Measurements from ENCODE around the gene ALAD. TPM values are rescaled to one million over a fixed set of nuclear protein-coding genes. Genes with fewer than 3 reads are reported as not detected.

The ALAD gene
- polyA plus RNA-seq, 1 donor (not counting 4 experiments of a cell fraction or from before 2014, with no cell fraction given): 9.3 TPM

DNA sequence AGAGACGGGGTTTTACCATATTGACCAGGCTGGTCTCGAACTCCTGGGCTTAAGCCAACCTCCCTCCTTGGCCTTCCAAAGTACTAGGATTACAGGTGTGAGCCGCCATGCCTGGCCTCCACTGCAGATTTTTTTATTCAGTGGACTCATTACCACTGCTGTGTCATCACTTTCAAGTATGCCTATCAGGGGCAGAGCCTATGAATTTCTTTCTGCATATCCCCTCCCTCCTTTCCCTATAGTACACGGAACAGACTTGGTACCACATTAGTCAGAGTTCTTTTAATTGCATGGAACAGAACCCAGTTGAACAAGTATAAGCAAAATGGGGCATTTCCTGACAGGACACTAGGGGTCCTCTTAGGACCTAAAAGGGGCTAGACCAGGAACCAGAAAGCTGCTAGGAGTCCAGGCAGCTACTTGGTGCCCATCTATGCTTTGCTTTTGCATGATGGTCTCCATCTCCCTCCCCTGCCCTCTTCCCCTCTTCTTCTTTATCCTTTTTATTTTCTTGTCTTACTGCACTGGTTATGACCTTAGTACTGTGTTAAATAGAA, 46.0 kb downstream of the ALAD start:
- no peak for FAIRE-seq
- no peak overlapping the region for H3K4me3 ChIP-seq (ENCODE audit: control insufficient read depth in 2 of 3, extremely low read depth in 1 of 3, insufficient read depth in 2 of 3, low read depth in 1 of 3, low read length in 3 of 3)
- dilution Hi-C loops (cut with MboI; ENCODE audit: extremely low pct_ligation_motif_present, low sequenced_read_pairs): no loop called here
- no peak overlapping the region for H2AFZ ChIP-seq (ENCODE audit: control insufficient read depth, low read length)
- H3K4me2 ChIP-seq (ENCODE audit: control insufficient read depth, extremely low read depth, insufficient read depth, low read depth, low read length): no peak overlapping the region
- H3K9ac ChIP-seq (ENCODE audit: control insufficient read depth, extremely low read depth, insufficient read depth, low read length): no peak overlapping the region
- no peaks in the 10 kb centered on the region for H3K79me2 ChIP-seq (ENCODE audit: control insufficient read depth, insufficient read depth, low read length)
- peaks cover 7% of the 10 kb centered on the region for H3K4me1 ChIP-seq (ENCODE audit: control insufficient read depth, extremely low read depth, insufficient read depth, low read length)
- H3K9me1 ChIP-seq (ENCODE audit: control insufficient read depth, extremely low read depth, insufficient read depth, low read length): no peaks in the 10 kb centered on the region
- peaks cover 14% of the 10 kb centered on the region for H3K27me3 ChIP-seq (ENCODE audit: control insufficient read depth, extremely low read depth, insufficient read depth, low read length)
- TF ChIP-seq, protein P1, sequence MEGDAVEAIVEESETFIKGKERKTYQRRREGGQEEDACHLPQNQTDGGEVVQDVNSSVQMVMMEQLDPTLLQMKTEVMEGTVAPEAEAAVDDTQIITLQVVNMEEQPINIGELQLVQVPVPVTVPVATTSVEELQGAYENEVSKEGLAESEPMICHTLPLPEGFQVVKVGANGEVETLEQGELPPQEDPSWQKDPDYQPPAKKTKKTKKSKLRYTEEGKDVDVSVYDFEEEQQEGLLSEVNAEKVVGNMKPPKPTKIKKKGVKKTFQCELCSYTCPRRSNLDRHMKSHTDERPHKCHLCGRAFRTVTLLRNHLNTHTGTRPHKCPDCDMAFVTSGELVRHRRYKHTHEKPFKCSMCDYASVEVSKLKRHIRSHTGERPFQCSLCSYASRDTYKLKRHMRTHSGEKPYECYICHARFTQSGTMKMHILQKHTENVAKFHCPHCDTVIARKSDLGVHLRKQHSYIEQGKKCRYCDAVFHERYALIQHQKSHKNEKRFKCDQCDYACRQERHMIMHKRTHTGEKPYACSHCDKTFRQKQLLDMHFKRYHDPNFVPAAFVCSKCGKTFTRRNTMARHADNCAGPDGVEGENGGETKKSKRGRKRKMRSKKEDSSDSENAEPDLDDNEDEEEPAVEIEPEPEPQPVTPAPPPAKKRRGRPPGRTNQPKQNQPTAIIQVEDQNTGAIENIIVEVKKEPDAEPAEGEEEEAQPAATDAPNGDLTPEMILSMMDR (optimal IDR thresholded peaks at IDR 0.05 in 1 of 3, IDR thresholded peaks at IDR 0.05 in 1 of 3, conservative IDR thresholded peaks at IDR 0.05 in 1 of 3; ENCODE audit: extremely low read depth in 1 of 3, insufficient read depth in 2 of 3, low read length in 3 of 3): peak in 1 of 3 experiments; percentile 7
- TF ChIP-seq EZH2 (IDR thresholded peaks at IDR 0.05; ENCODE audit: low read length): no peak
- no peaks in the 10 kb centered on the region for H3K9me3 ChIP-seq (ENCODE audit: control insufficient read depth, low read depth, low read length)
- no peak for DNase-seq (ENCODE audit: low read depth, low spot score)
- H4K20me1 ChIP-seq (ENCODE audit: control insufficient read depth, extremely low read depth, insufficient read depth, low read length): no peaks in the 10 kb centered on the region
- no peak overlapping the region for H3K27ac ChIP-seq (ENCODE audit: control insufficient read depth, insufficient read depth, low read length)
- H3K36me3 ChIP-seq (ENCODE audit: control insufficient read depth in 2 of 2, extremely low read depth in 1 of 2, insufficient read depth in 2 of 2, low read length in 2 of 2): no peaks in the 10 kb centered on the region

DNA sequence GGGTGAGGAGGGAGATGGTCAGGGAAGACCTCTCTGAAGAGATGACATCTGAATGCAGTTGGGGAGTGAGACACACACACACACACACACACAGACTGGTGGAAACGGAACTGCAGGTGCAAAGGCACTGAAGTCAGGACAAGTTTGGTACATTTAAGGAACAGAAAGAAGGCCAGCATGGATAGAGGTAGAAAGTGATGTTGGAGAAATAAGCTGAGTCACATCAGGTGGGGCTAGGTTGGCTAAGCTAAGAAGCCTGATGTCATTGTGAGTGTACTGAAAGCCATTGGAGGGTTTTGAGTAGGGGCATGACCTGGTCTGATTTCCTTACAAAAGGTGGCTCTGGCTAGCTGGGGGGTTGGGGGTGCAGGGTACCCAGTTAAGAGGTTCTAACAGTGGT, 48.7 kb downstream of the ALAD start:
- Histone ChIP-seq H3K4me1 (ENCODE audit: control insufficient read depth, extremely low read depth, insufficient read depth, low read length) (peaks cover 9% of the 10 kb centered on the region), H3K9me1 (ENCODE audit: control insufficient read depth, extremely low read depth, insufficient read depth, low read length) (no peaks in the 10 kb centered on the region), H3K27ac (ENCODE audit: control insufficient read depth, insufficient read depth, low read length) (no peak overlapping the region), H3K36me3 (ENCODE audit: control insufficient read depth in 2 of 2, extremely low read depth in 1 of 2, insufficient read depth in 2 of 2, low read length in 2 of 2) (no peaks in the 10 kb centered on the region), H3K4me3 (ENCODE audit: control insufficient read depth in 2 of 3, extremely low read depth in 1 of 3, insufficient read depth in 2 of 3, low read depth in 1 of 3, low read length in 3 of 3) (no peak overlapping the region), H3K27me3 (ENCODE audit: control insufficient read depth, extremely low read depth, insufficient read depth, low read length) (peaks cover 28% of the 10 kb centered on the region), H2AFZ (ENCODE audit: control insufficient read depth, low read length) (no peak overlapping the region), H3K9ac (ENCODE audit: control insufficient read depth, extremely low read depth, insufficient read depth, low read length) (no peak overlapping the region), H3K9me3 (ENCODE audit: control insufficient read depth, low read depth, low read length) (no peaks in the 10 kb centered on the region), H3K4me2 (ENCODE audit: control insufficient read depth, extremely low read depth, insufficient read depth, low read depth, low read length) (no peak overlapping the region), H3K79me2 (ENCODE audit: control insufficient read depth, insufficient read depth, low read length) (no peaks in the 10 kb centered on the region), H4K20me1 (ENCODE audit: control insufficient read depth, extremely low read depth, insufficient read depth, low read length) (no peaks in the 10 kb centered on the region)
- TF ChIP-seq, protein P1 (optimal IDR thresholded peaks at IDR 0.05 in 1 of 3, IDR thresholded peaks at IDR 0.05 in 1 of 3, conservative IDR thresholded peaks at IDR 0.05 in 1 of 3; ENCODE audit: extremely low read depth in 1 of 3, insufficient read depth in 2 of 3, low read length in 3 of 3): no peak
- no peak for TF ChIP-seq EZH2 (IDR thresholded peaks at IDR 0.05; ENCODE audit: low read length)
- dilution Hi-C loops (cut with MboI; ENCODE audit: extremely low pct_ligation_motif_present, low sequenced_read_pairs): no loop called here
- no peak for DNase-seq (ENCODE audit: low read depth, low spot score)
- FAIRE-seq: no peak
